ENCODE measurements around the gene PAX7. TPM values are rescaled to one million over a fixed set of nuclear protein-coding genes. Genes with fewer than 3 reads are reported as not detected.

Gene PAX7
- total and polyA plus RNA-seq, 9 of the 15 experiments (the other 6 are each of a cell fraction or from before 2014, with no cell fraction given): not detected

DNA sequence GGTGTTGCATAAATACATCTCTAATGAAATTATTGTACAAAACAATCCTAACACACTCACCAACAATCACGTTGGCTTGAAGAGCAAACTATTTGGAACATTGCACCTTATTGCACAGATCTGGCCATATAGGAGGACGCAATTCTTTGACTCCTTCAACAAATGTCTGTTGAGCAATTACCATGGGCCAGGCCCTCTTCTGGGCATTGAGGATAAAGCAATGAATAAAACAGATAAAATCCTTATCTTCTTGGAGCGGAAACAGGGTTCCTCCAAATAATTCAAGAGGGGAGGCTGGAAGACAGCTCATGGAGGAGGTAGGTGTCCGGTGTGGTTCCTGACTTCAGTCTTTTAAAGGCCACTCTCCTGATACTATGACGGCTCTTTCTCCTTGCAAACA, 43.3 kb downstream of the PAX7 start:
- DNase-seq (ENCODE audit: extremely low read depth in 1 of 4, low spot score in 3 of 4): no peak
- Histone ChIP-seq H3K4me1 (replicated peaks in 1 of 2; ENCODE audit: control insufficient read depth in 2 of 2, insufficient read depth in 2 of 2, low read length in 2 of 2) (no peaks in the 10 kb centered on the region), H3K4me2 (ENCODE audit: insufficient read depth, low read length) (no peak overlapping the region), H3K4me3 (no peak overlapping the region), H3K9ac (ENCODE audit: insufficient read depth in 1 of 2, low read depth in 2 of 2, low read length in 2 of 2) (no peak overlapping the region), H3K9me3 (replicated peaks; ENCODE audit: control insufficient read depth, insufficient read depth, low read depth, low read length) (no peaks in the 10 kb centered on the region), H4K20me1 (replicated peaks; ENCODE audit: control insufficient read depth, insufficient read depth, low read length) (peaks cover 7% of the 10 kb centered on the region; the same call in 1 of the 2 replicates), H2AFZ (ENCODE audit: low read depth, low read length) (no peak overlapping the region), H3K9me1 (ENCODE audit: control insufficient read depth, insufficient read depth, low read length) (no peaks in the 10 kb centered on the region), H3K27ac (ENCODE audit: extremely low read depth, low read depth, low read length) (no peak overlapping the region), H3K36me3 (ENCODE audit: control insufficient read depth, insufficient read depth, low read length) (no peaks in the 10 kb centered on the region), H3K79me2 (ENCODE audit: control insufficient read depth, insufficient read depth, low read length) (no peaks in the 10 kb centered on the region), H3K27me3 (ENCODE audit: control insufficient read depth in 2 of 2, insufficient read depth in 2 of 2, low read length in 2 of 2) (peaks cover 9 to 56% of the 10 kb centered on the region in 2 experiments; a peak in 3 of 5 replicates)
- ChIA-PET CTCF (ENCODE audit: low intra/inter-chr PET ratio) (no interaction called here), POLR2A (interaction anchor here (1.3 to 1.5 kb wide), 2 partner anchors 9 to 12 kb away, joined by 3 to 4 read pairs; no protein-coding TSS in a partner anchor)
- FAIRE-seq: no peak
- ATAC-seq: no peak
- in situ Hi-C loops (cut with MboI): no loop called here
- WGBS (ENCODE audit: insufficient coverage, low coverage, missing lambda C conversion rate): 6% methylated on average over 5 of the region's 5 CpGs
- intact Hi-C loops (cut with micrococcal nuclease): no loop called here
- BruUV-seq (replicated peaks): no TSS peak
- TF ChIP-seq RFX5 (IDR thresholded peaks at IDR 0.05; ENCODE audit: low read depth, low read length) (no peak), JUNB (CRISPR knock-in tag; conservative IDR thresholded peaks at IDR 0.05) (no peak), GATA2 (CRISPR knock-in tag; IDR thresholded peaks at IDR 0.05) (no peak), CEBPB (tag; IDR thresholded peaks at IDR 0.05) (0 out of 2 replicates have a peak, but pooled peaks have one; percentile 16), RBM15 (IDR thresholded peaks at IDR 0.05; ENCODE audit: insufficient read depth, low read length) (no peak), CSDE1 (IDR thresholded peaks at IDR 0.05) (no peak), GABPA (tag; conservative IDR thresholded peaks at IDR 0.05; ENCODE audit: low read depth) (no peak), NFYB (IDR thresholded peaks at IDR 0.05; ENCODE audit: extremely low read depth, insufficient read length) (no peak), CBFA2T3 (IDR thresholded peaks at IDR 0.05) (0 out of 2 replicates have a peak, but pooled peaks have one; percentile 16)
- TF ChIP-seq, protein P1, sequence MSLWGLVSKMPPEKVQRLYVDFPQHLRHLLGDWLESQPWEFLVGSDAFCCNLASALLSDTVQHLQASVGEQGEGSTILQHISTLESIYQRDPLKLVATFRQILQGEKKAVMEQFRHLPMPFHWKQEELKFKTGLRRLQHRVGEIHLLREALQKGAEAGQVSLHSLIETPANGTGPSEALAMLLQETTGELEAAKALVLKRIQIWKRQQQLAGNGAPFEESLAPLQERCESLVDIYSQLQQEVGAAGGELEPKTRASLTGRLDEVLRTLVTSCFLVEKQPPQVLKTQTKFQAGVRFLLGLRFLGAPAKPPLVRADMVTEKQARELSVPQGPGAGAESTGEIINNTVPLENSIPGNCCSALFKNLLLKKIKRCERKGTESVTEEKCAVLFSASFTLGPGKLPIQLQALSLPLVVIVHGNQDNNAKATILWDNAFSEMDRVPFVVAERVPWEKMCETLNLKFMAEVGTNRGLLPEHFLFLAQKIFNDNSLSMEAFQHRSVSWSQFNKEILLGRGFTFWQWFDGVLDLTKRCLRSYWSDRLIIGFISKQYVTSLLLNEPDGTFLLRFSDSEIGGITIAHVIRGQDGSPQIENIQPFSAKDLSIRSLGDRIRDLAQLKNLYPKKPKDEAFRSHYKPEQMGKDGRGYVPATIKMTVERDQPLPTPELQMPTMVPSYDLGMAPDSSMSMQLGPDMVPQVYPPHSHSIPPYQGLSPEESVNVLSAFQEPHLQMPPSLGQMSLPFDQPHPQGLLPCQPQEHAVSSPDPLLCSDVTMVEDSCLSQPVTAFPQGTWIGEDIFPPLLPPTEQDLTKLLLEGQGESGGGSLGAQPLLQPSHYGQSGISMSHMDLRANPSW (CRISPR knock-in tag; IDR thresholded peaks at IDR 0.05): no peak
- TF ChIP-seq, protein P2, sequence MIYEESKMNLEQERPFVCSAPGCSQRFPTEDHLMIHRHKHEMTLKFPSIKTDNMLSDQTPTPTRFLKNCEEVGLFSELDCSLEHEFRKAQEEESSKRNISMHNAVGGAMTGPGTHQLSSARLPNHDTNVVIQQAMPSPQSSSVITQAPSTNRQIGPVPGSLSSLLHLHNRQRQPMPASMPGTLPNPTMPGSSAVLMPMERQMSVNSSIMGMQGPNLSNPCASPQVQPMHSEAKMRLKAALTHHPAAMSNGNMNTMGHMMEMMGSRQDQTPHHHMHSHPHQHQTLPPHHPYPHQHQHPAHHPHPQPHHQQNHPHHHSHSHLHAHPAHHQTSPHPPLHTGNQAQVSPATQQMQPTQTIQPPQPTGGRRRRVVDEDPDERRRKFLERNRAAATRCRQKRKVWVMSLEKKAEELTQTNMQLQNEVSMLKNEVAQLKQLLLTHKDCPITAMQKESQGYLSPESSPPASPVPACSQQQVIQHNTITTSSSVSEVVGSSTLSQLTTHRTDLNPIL (CRISPR knock-in tag; IDR thresholded peaks at IDR 0.05): no peak
- TF ChIP-seq, protein P3, sequence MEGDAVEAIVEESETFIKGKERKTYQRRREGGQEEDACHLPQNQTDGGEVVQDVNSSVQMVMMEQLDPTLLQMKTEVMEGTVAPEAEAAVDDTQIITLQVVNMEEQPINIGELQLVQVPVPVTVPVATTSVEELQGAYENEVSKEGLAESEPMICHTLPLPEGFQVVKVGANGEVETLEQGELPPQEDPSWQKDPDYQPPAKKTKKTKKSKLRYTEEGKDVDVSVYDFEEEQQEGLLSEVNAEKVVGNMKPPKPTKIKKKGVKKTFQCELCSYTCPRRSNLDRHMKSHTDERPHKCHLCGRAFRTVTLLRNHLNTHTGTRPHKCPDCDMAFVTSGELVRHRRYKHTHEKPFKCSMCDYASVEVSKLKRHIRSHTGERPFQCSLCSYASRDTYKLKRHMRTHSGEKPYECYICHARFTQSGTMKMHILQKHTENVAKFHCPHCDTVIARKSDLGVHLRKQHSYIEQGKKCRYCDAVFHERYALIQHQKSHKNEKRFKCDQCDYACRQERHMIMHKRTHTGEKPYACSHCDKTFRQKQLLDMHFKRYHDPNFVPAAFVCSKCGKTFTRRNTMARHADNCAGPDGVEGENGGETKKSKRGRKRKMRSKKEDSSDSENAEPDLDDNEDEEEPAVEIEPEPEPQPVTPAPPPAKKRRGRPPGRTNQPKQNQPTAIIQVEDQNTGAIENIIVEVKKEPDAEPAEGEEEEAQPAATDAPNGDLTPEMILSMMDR (IDR thresholded peaks at IDR 0.05 in 2 of 3, conservative IDR thresholded peaks at IDR 0.05 in 1 of 3; ENCODE audit: insufficient read depth in 2 of 3, low read depth in 1 of 3, low read length in 3 of 3): peak in 1 of 3 experiments; percentile 1; a peak in 1 of 6 replicates
